ENCODE data around the gene EIF6.

The EIF6 gene

DNA sequence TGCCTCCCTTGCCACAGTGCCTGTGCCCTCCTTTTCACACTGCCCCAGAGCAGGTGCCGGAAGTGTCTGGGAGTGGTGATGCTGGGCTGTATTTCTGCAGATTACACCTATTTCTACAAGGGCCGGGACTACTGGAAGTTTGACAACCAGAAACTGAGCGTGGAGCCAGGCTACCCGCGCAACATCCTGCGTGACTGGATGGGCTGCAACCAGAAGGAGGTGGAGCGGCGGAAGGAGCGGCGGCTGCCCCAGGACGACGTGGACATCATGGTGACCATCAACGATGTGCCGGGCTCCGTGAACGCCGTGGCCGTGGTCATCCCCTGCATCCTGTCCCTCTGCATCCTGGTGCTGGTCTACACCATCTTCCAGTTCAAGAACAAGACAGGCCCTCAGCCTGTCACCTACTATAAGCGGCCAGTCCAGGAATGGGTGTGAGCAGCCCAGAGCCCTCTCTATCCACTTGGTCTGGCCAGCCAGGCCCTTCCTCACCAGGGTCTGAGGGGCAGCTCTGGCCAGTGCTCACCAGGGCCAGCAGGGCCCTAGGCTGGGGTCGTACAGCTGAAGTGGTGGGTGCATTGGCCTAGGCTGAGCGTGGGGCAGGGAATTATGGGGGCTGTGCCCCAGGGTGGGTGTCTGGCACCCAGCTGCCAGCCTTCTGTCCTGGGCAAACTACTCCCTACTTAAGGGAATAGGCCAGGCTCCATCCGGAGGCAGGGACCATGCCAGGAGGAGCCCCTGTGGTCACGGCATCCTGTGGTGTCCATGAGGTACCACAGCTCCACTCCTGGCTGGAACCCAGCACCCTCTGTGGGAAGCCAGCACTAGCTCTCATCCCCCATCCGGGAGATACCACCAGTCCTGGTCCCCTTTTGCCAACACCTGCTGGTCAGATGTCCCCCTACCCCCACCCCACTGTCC is 10.1 kb downstream of the EIF6 start:
- TF ChIP-seq, protein P1, sequence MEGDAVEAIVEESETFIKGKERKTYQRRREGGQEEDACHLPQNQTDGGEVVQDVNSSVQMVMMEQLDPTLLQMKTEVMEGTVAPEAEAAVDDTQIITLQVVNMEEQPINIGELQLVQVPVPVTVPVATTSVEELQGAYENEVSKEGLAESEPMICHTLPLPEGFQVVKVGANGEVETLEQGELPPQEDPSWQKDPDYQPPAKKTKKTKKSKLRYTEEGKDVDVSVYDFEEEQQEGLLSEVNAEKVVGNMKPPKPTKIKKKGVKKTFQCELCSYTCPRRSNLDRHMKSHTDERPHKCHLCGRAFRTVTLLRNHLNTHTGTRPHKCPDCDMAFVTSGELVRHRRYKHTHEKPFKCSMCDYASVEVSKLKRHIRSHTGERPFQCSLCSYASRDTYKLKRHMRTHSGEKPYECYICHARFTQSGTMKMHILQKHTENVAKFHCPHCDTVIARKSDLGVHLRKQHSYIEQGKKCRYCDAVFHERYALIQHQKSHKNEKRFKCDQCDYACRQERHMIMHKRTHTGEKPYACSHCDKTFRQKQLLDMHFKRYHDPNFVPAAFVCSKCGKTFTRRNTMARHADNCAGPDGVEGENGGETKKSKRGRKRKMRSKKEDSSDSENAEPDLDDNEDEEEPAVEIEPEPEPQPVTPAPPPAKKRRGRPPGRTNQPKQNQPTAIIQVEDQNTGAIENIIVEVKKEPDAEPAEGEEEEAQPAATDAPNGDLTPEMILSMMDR (conservative IDR thresholded peaks at IDR 0.05) = no peak
- TF ChIP-seq ZFX (IDR thresholded peaks at IDR 0.05) = no peak
- H3K27ac ChIP-seq = no peak overlapping the region

DNA sequence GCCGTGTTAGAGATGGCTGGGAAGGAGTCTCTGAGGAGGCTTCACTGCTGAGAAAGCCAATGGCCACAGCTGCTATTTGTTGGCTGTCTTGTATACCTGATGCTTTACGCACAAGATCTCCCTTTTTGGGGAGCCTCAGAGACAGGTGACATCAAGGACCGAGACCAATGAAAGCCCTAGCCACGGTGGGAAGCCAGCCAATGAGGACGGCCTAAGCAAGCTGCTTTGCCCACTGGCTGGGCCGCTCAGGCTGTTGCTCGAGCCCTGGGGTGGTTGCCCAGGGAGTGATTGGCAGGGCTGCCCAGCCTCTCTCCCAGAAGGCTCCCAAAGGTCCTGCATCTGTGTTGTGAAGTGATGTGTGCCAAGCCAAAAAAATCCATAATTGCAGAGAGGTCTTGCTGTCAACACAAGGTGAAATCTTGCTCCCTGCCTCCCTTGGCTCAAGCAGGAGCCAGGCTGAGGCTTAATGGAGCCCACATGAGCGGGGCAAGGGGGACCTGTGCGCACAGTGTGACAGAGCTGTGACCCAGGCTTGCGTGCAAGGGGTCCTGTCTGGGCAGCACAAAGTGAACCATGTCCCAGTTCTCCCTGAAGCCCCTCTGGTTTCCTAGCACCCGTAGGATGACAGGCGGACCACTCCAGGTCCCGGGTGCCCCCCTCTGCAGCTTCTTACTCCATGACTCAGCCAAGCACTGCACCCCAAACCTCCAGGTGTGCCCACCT is 11.0 kb downstream of the EIF6 start:
- H3K27ac ChIP-seq = no peak overlapping the region
- TF ChIP-seq, protein P1 (conservative IDR thresholded peaks at IDR 0.05) = no peak
- no peak for TF ChIP-seq ZFX (IDR thresholded peaks at IDR 0.05)

- TF ChIP-seq, protein P1 (conservative IDR thresholded peaks at IDR 0.05) = no peak
- no peak for TF ChIP-seq ZFX (IDR thresholded peaks at IDR 0.05)
- no peak overlapping the region for H3K27ac ChIP-seq
Observed at GRCh38 chr20:35271904-35272303, 12.7 kb downstream of the EIF6 start.

DNA sequence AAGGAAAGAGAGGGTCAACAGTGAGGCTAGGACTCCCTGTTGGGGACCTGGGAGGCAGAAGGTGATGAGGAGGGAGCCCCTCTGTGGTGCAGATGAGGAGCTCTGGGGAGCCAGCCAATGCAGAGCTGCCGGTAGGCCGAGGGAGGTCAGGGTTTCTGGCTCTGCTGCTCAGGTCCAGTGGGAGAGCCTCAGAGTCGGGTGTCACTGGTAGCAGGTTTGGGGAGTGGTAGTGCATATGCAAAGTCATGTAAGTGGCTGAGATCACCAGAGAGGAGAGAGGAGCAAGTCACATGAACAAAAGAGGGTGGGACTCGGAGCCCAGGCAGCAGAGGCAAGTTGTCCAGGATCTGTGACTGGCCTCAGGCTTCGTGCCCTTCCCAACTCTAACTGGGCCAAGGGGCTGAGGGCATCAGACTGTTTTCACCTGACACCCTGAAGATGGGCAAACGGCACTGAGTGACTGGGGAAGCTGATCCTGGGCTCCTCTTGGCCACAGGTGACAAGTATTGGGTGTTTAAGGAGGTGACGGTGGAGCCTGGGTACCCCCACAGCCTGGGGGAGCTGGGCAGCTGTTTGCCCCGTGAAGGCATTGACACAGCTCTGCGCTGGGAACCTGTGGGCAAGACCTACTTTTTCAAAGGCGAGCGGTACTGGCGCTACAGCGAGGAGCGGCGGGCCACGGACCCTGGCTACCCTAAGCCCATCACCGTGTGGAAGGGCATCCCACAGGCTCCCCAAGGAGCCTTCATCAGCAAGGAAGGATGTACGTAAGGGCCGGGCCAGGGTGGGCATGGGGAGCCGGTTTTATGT is 13.3 kb downstream of the EIF6 start:
- H3K27ac ChIP-seq = no peak overlapping the region
- TF ChIP-seq, protein P1 (conservative IDR thresholded peaks at IDR 0.05) = no peak
- TF ChIP-seq ZFX (IDR thresholded peaks at IDR 0.05) = no peak

DNA sequence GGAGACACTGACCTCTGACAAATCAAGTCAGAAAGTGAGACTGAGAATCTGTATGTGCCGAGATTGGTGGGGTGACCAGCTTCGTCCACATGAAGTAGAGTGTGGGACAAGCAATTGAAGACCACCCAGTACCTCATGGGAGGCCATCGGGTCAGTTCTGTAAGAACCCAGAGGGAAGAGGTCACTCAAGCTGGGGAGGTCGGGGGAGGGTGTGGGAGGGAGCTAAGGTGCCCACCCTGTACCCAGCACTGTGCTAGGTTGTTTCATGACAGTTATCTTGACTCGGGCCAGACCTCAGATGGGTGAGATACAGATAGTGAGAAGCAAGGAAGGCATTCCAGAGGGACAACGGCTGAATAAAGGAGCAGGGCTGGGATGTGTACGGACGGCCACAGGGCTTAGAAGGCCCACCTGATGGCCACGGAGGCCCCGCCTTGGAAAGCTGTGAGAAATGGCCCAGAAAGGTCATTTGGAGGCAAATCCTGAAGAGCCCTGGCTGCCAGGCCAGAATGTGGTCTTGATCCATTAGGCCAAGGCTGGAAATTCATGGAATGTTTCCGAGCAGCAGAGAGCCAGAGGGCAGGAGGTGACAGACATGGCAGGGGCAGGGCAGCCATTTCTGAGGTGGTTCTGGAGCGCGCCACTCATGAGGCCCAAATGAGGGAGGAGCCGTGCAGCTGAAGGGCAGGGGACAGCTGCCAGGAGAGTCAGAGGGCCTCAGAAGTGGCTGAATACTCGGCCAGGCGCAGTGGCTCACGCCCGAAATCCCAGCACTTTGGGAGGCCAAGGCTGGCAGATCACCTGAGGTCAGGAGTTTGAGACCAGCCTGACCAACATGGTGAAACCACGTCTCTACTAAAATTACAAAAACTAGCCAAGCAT is 14.3 kb downstream of the EIF6 start:
- TF ChIP-seq, protein P1 (conservative IDR thresholded peaks at IDR 0.05) = no peak
- TF ChIP-seq ZFX (IDR thresholded peaks at IDR 0.05) = no peak
- no peak overlapping the region; the same call in 1 of the 2 replicates for H3K27ac ChIP-seq

DNA sequence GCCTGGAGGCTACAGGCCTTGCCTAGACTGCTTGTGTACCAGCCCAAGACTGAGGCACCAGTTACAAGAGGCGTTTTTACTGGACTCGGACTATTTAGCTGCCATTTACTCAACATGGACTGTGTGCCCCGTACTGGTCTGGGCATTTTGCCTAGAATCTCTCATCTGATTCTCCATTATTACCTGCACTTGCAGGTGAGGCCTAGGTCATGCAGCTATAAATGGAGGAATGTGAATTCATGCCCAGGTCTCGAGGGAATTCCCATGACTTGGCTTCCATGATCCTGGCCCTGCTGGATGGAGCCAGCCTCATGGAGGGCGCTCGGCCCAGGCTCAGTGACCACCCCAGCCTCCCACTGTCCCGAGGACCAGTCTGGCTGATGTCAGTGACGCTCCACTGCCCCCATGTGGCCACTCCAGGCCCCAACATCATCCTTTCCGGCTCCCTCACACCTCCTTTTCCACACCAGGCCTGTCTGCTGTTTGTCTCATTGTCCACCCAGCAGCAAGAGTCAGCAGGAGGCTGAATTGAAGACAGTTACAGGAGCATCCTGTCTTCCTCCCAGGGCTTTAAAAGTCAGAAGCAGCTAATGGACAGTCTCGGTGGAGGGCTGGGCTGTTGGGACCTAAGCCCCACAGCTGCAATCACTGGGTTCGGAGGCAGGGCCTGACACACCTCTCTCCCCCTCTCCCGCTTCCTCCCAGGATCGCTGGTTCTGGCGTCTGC is 15.4 kb downstream of the EIF6 start:
- TF ChIP-seq ZFX (IDR thresholded peaks at IDR 0.05) = peak; percentile 12; the same call in 1 of the 2 replicates
- TF ChIP-seq, protein P1 (conservative IDR thresholded peaks at IDR 0.05) = peak; percentile 95
- peak overlapping the region; percentile 6 for H3K27ac ChIP-seq
